Small intestine (tissue), 7 donors: Measurements from ENCODE around the gene PLPP1. TPM values are rescaled to one million over a fixed set of nuclear protein-coding genes. Genes with fewer than 3 reads are reported as not detected.

Source experiments
- DNase-seq, 2 donors: peaks; one replicate each; pipeline versions ENCODE4 v3.0.0 to v3.0.0-alpha.2; 2013
- FAIRE-seq: peaks from 2 replicates; lab custom pipeline; 2012; peaks lifted over from hg19 to GRCh38; lab: Jason Lieb, UNC
- H3K27ac ChIP-seq, 3 donors: one replicate each; pipeline ENCODE4 v1.5.1; 2013; ENCODE audit warnings: low read length in 2 of 3, mild to moderate bottlenecking in 2 of 3, control low read depth in 1 of 3, inconsistent platforms in 1 of 3, low read depth in 1 of 3, moderate library complexity in 1 of 3
- H3K27me3 ChIP-seq, 3 donors: one replicate each; pipeline ENCODE4 v1.6.1; 2013; ENCODE audit warnings: low read length in 3 of 3, inconsistent platforms in 1 of 3; ENCODE audit not compliant: control insufficient read depth in 3 of 3, insufficient read depth in 3 of 3
- H3K36me3 ChIP-seq, 3 donors: one replicate each; pipeline ENCODE4 v1.6.1; 2013; ENCODE audit warnings: low read length in 3 of 3, inconsistent platforms in 1 of 3, low read depth in 1 of 3, mild to moderate bottlenecking in 1 of 3, moderate library complexity in 1 of 3; ENCODE audit not compliant: control insufficient read depth in 3 of 3, insufficient read depth in 2 of 3
- H3K4me1 ChIP-seq, 3 donors: one replicate each; pipeline ENCODE4 v1.6.1; 2013; ENCODE audit warnings: low read length in 2 of 3, inconsistent platforms in 1 of 3, low read depth in 1 of 3, mild to moderate bottlenecking in 1 of 3, moderate library complexity in 1 of 3; ENCODE audit not compliant: control insufficient read depth in 3 of 3, insufficient read depth in 2 of 3
- H3K4me3 ChIP-seq, 3 donors: one replicate each; pipeline ENCODE4 v1.5.1; 2013; ENCODE audit warnings: low read length in 3 of 3, control low read depth in 1 of 3, inconsistent platforms in 1 of 3, low read depth in 1 of 3, mild to moderate bottlenecking in 1 of 3, moderate library complexity in 1 of 3
- H3K9me3 ChIP-seq, 2 donors: one replicate each; pipeline ENCODE4 v1.6.1; 2013; ENCODE audit warnings: low read depth in 1 of 2, low read length in 1 of 2; ENCODE audit not compliant: control insufficient read depth in 2 of 2, insufficient read depth in 1 of 2
- WGBS, 3 donors: extraction: QIAGEN DNeasy Blood & Tissue Kit; methylation state at CpG; one replicate each; pipeline ENCODE4 v1.1.7; 2013; 5-methylcytosine and 5-hydroxymethylcytosine counted together
- polyA plus RNA-seq, 4 donors: library from polyadenylated mRNA; stranded (reverse) in 3 of 4; unstranded in 1 of 4; fragments of 200-250 nt in 3 of 4; fragments of 120-200 nt in 1 of 4; gene quantifications; one replicate each; pipeline versions ENCODE4 v1.2.1 to v1.2.3, GENCODE V29; 2013
- donor health status: healthy with polysubstance abuse.
- donor health status: control.
- donor health status: control.
- donor health status: Bipolar disorder and iron deficiency.
- donor health status: healthy.

The PLPP1 gene
- polyA plus RNA-seq, 4 donors: 44.6 to 91.3 (median 53.4) TPM

DNA sequence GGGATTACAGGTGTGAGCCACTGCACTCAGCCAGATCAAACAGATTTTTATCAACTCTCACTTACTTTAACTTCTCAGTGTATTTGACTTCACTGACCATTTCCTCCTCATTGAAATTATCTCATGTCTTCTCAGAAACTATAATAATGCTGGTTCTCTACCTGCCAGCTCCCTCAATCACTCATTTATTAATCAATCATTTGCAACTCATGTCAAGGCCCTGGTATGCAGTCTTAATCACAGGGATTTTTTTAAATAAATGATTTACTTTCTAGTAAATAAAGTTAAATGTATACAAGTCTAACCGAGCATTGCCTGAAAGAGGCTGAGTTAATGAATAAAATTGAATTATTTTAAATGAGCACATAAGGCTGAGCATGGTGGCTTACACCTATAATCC, 63.3 kb downstream of the PLPP1 start:
- no peaks in the 10 kb centered on the region for H3K9me3 ChIP-seq
- 46 to 67% (median 62%) methylated on average over 1 of the region's 1 CpG for WGBS, 3 donors
- peaks cover 0 to 12% (median 0%) of the 10 kb centered on the region in 3 donors for H3K36me3 ChIP-seq
- H3K4me3 ChIP-seq: no peak overlapping the region
- DNase-seq (no peak), FAIRE-seq (no peak)
- H3K27ac ChIP-seq: no peak overlapping the region
- H3K27me3 ChIP-seq: no peaks in the 10 kb centered on the region
- peaks cover 0 to 11% (median 0%) of the 10 kb centered on the region in 3 donors for H3K4me1 ChIP-seq

DNA sequence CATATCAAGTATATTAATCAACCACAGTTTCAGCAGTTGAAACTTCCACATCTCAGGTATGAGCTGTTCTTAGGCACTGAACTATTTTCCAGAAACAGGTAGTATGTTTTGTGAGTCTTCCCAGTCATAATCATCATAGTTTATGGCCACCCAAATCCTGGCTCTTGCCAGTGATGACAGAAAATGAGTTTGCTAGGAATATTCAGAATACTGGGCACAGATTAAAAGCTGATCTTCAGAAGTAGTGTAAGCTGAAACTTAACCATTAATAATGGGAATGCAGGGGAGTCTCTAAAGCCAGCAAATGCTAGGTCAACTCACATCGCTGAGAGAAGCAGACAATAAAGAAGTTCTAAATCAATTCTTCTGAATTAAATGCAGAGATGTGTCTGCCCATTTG, 64.5 kb downstream of the PLPP1 start:
- Histone ChIP-seq H3K27ac (no peak overlapping the region), H3K27me3 (no peaks in the 10 kb centered on the region), H3K9me3 (no peaks in the 10 kb centered on the region), H3K36me3 (peaks cover 0 to 16% (median 4%) of the 10 kb centered on the region in 3 donors), H3K4me3 (no peak overlapping the region), H3K4me1 (peaks cover 0 to 11% (median 0%) of the 10 kb centered on the region in 3 donors)
- DNase-seq: no peak
- WGBS, 3 donors: 92 to 96% (median 95%) methylated on average over 1 of the region's 1 CpG
- FAIRE-seq: no peak

DNA sequence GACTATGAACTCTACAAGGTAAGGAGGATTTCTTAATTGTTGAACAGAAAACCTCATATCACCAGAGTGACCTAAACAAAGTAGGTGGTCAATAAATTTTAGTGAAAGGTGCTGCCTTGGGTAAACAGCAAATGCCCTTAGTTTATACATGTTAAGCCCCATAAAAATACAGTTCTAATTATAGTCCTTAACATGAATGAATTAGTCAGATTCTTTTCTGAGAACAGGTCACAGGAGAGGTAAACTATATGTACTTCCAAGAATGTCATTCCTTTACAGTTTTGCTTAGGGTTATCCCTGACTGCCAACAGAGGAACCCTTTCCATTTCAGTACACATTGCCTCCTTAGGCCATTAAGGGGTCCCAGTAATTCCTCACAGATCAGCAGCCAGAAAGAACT, 64.9 kb downstream of the PLPP1 start:
- peaks cover 0 to 16% (median 4%) of the 10 kb centered on the region in 3 donors for H3K36me3 ChIP-seq
- no peaks in the 10 kb centered on the region for H3K9me3 ChIP-seq
- H3K27me3 ChIP-seq: no peaks in the 10 kb centered on the region
- no peak overlapping the region for H3K27ac ChIP-seq
- DNase-seq (no peak), FAIRE-seq (no peak)
- H3K4me3 ChIP-seq: no peak overlapping the region
- H3K4me1 ChIP-seq: peaks cover 0 to 11% (median 0%) of the 10 kb centered on the region in 3 donors

DNA sequence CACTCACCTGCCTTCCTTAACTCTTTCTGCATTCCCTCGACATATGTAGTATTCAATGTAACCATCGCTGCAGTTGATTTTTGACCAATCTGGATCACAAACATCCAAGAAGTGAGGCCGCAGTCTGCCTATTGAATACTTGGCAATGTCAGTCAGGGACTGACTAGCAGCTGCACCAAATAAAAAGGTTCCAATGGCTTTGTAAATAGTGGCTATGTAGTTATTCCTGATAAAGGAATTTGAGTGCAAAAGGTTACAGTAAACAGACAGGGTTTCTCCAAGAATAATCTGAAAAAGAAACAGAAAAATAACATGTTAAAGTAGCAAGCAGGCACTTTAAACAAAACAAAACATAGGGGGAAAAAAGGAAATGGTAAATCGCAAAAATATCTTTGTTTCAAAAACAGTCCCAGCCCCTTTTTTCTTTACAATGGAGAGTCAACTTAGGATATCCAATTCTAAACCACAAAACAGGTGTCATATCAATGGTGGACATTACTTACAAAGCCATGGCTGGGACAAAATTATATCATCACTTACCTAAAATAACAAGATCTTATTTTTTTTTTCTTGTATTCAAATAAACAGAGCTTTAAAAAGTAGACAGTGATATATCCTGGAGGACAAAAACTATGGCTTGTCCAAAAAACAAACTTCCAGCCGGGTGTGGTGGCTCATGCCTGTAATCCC, 66.8 kb downstream of the PLPP1 start:
- H3K4me3 ChIP-seq: no peak overlapping the region
- H3K27ac ChIP-seq: peak overlapping the region in 1 of 3 donors; percentile 8
- no peaks in the 10 kb centered on the region for H3K27me3 ChIP-seq
- FAIRE-seq: no peak
- peak in 1 of 2 donors; percentile 10 for DNase-seq
- 36 to 52% (median 41%) methylated on average over 5 of the region's 5 CpGs for WGBS, 3 donors
- no peaks in the 10 kb centered on the region for H3K9me3 ChIP-seq
- peaks cover 0 to 11% (median 0%) of the 10 kb centered on the region in 3 donors for H3K4me1 ChIP-seq
- H3K36me3 ChIP-seq: peaks cover 0 to 19% (median 4%) of the 10 kb centered on the region in 3 donors

DNA sequence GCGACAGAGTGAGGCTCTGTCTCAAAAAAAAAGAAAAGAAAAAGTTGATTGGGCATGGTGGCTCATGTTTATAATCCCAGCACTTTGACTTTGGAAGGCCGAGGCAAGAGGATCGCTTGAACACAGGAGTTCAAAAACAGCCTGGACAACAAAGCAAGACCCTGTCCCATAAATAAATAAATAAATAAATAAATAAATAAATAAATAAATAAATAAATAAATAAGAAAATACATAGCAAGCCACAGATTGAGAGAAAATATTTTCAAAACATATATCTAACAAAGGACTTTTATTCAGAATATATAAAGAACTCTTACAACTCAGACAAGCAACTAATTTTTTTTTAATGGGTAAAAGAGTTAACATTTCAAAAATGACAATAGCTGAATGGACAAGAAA, 71.2 kb downstream of the PLPP1 start:
- H3K27ac ChIP-seq: no peak overlapping the region
- peaks cover 0 to 11% (median 0%) of the 10 kb centered on the region in 3 donors for H3K4me1 ChIP-seq
- FAIRE-seq (no peak), DNase-seq (no peak)
- no peak overlapping the region for H3K4me3 ChIP-seq
- H3K9me3 ChIP-seq: no peaks in the 10 kb centered on the region
- no peaks in the 10 kb centered on the region for H3K27me3 ChIP-seq
- H3K36me3 ChIP-seq: peaks cover 0 to 19% (median 4%) of the 10 kb centered on the region in 3 donors
- 94 to 100% (median 96%) methylated on average over 3 of the region's 3 CpGs for WGBS, 3 donors

DNA sequence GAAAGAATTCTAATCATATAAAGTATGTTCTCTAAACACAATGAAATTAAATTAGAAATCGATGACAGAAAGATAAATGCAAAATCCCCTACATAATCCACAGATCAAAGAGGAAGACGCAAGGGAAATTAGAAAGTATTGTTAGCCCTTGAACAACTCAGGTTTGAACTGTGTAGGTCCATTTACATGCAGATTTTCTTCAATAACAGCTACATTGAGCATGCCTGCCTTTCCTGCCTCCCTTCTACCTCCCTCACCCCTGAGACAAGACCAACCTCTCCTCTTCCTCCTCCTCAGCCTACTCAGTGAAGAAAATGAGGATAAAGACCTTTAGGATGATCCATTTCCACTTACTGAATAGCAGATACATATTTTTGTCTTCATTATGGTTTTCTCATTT, 75.2 kb downstream of the PLPP1 start:
- no peak overlapping the region for H3K4me3 ChIP-seq
- no peaks in the 10 kb centered on the region for H3K27me3 ChIP-seq
- no peak for FAIRE-seq
- no peak for DNase-seq
- H3K27ac ChIP-seq: no peak overlapping the region
- no peaks in the 10 kb centered on the region for H3K9me3 ChIP-seq
- no peaks in the 10 kb centered on the region for H3K4me1 ChIP-seq
- 66 to 97% (median 94%) methylated on average over 2 of the region's 2 CpGs for WGBS, 3 donors
- peaks cover 0 to 23% (median 0%) of the 10 kb centered on the region in 3 donors for H3K36me3 ChIP-seq

DNA sequence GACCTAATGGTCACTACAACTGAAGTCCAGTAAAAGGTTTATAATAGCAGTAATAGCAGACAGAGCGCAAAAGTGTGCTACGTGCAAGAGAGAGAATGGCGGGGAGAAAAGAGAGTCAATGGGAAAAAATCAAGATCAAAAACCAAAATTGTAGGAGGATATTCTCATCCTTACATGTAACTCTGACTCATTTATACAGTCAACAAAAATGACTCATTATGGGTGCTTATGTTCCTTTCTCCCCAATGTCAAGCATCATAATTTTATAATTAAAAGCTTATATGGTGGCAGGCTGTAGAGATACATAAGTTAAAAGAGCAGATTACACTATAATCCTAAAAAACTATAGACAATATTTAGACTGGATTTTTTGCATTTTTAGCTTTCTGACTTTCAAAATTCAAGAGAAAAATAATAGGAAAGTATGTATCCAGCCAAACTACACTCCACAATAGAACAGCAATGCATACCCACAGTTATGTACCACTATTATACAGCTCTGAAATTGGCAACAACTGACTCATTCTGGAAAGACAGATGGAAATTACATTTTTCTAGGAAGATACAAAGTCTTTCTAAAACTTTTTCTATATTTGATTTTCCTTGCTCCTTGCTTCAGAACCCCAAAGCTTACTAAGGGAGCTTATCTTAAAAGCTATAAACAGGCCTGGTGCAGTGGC, 78.4 kb downstream of the PLPP1 start:
- Histone ChIP-seq H3K4me1 (peaks cover 0 to 2% (median 0%) of the 10 kb centered on the region in 3 donors), H3K36me3 (peaks cover 0 to 17% (median 0%) of the 10 kb centered on the region in 3 donors), H3K9me3 (no peaks in the 10 kb centered on the region), H3K4me3 (no peak overlapping the region), H3K27me3 (no peaks in the 10 kb centered on the region), H3K27ac (no peak overlapping the region)
- 94 to 95% (median 95%) methylated on average over 3 of the region's 3 CpGs for WGBS, 3 donors
- no peak for FAIRE-seq
- DNase-seq: no peak

DNA sequence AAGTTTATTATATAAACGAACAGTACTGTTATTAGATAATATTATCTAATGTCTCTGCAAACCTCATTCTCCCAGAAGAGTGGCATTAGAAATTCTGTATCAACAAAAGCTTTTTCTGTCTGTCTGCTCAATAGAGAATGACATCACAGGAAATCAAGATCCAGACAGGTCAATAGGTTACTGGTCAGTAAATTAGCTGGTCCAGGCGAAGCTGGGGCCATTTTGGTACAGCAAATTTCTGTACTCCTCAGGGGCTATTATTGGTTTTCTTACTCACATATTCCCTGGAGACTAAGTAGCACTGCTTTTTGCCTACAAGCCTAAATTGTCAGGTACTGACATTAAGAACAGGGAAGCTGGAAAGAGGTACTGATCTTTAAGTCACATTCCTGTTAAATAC, 80.5 kb downstream of the PLPP1 start:
- no peaks in the 10 kb centered on the region for H3K27me3 ChIP-seq
- peaks cover 0 to 16% (median 0%) of the 10 kb centered on the region in 3 donors for H3K36me3 ChIP-seq
- no peaks in the 10 kb centered on the region for H3K9me3 ChIP-seq
- H3K4me3 ChIP-seq: no peak overlapping the region
- no peak for FAIRE-seq
- H3K4me1 ChIP-seq: peaks cover 0 to 2% (median 0%) of the 10 kb centered on the region in 3 donors
- H3K27ac ChIP-seq: no peak overlapping the region
- 48 to 57% (median 56%) methylated on average over 2 of the region's 2 CpGs for WGBS, 3 donors
- DNase-seq: no peak
